HepG2 (cell line): Measurements from ENCODE around the gene BANP. TPM values are rescaled to one million over a fixed set of nuclear protein-coding genes. Genes with fewer than 3 reads are reported as not detected.

Experiments
- BRF2 ChIP-seq: sonication (generic); formaldehyde crosslinking; IDR thresholded peaks from 2 replicates; pipeline ENCODE4 v1.8.1; 2022; ENCODE audit warnings: mild to moderate bottlenecking, missing genetic modification reagents
- ELF4 ChIP-seq: sonication (generic); formaldehyde crosslinking; IDR thresholded peaks from 2 replicates; pipeline ENCODE4 v1.5.0; 2020; ENCODE audit warnings: missing genetic modification reagents, mild to moderate bottlenecking, moderate library complexity, borderline replicate concordance
- GATAD2A ChIP-seq: IDR thresholded peaks from 2 replicates; pipeline ENCODE4 v1.6.1; 2016
- KMT2A ChIP-seq: sonication (generic); formaldehyde crosslinking; IDR thresholded peaks from 2 replicates; pipeline ENCODE4 v1.4.0; 2020; ENCODE audit warnings: missing genetic modification reagents
- MBD4 ChIP-seq: IDR thresholded peaks from 2 replicates; pipeline ENCODE4 v1.6.1; 2012; ENCODE audit warnings: low read length, inconsistent platforms, borderline replicate concordance
- PBX2 ChIP-seq: IDR thresholded peaks from 2 replicates; pipeline ENCODE4 v1.6.1; 2016; ENCODE audit warnings: control low read depth
- ZBTB14 ChIP-seq: sonication (generic); formaldehyde crosslinking; IDR thresholded peaks from 2 replicates; pipeline ENCODE4 v1.4.0; 2020; ENCODE audit warnings: missing genetic modification reagents
- ZFYVE20 ChIP-seq: sonication (generic); formaldehyde crosslinking; IDR thresholded peaks from 2 replicates; pipeline ENCODE4 v1.8.0; 2023; ENCODE audit warnings: low read depth, mild to moderate bottlenecking, moderate library complexity, missing genetic modification reagents, borderline replicate concordance
- ZNF143 ChIP-seq: sonication (generic); formaldehyde crosslinking; IDR thresholded peaks from 2 replicates; pipeline ENCODE4 v1.4.0; 2020; ENCODE audit warnings: missing genetic modification reagents
- ZNF280D ChIP-seq: sonication (generic); formaldehyde crosslinking; IDR thresholded peaks from 2 replicates; pipeline ENCODE4 v1.5.1; 2020; ENCODE audit warnings: mild to moderate bottlenecking, missing genetic modification reagents
- ZNF318 ChIP-seq: sonication (generic); formaldehyde crosslinking; IDR thresholded peaks from 2 replicates; pipeline ENCODE4 v1.4.0; 2020; ENCODE audit warnings: mild to moderate bottlenecking, missing genetic modification reagents
- polyA plus RNA-seq, 8 experiments: library from polyadenylated mRNA; depleted of rRNA in 3 of 8; stranded (reverse) in 7 of 8; unstranded in 1 of 8; fragments of >200 nt; fragmentation: Illumina TruSeq in 4 of 8; extraction: Trizol in 4 of 8; gene quantifications; 2 replicates each; pipeline versions ENCODE4 v1.2.1 to v1.2.3, GENCODE V29; 2011 to 2016; ENCODE audit warnings: low read depth in 4 of 8, missing spikeins in 1 of 8, mixed read lengths in 1 of 8; ENCODE audit not compliant: insufficient read depth in 1 of 8
- total RNA-seq, 5 experiments: library from RNA; depleted of rRNA; stranded (reverse); fragments of >200 nt; fragmentation: Illumina TruSeq; extraction: Trizol; gene quantifications; 2 replicates each; pipeline ENCODE4 v1.2.3, GENCODE V29; 2016; ENCODE audit warnings: low read depth in 1 of 5

The BANP gene
- total and polyA plus RNA-seq, 2 of the 13 experiments (the other 11 are each of a cell fraction or from before 2014, with no cell fraction given): 20.2 to 23.8 TPM

- TF ChIP-seq PBX2 (CRISPR knock-in tag) (0 out of 2 replicates have a peak, but pooled peaks have one; percentile 20), ZNF143 (CRISPR knock-in tag) (peak; percentile 56), ZNF280D (CRISPR knock-in tag) (peak; percentile 69; the same call in 1 of the 2 replicates), ELF4 (CRISPR knock-in tag) (no peak), MBD4 (no peak), BRF2 (CRISPR knock-in tag) (no peak), KMT2A (CRISPR knock-in tag) (0 out of 2 replicates have a peak, but pooled peaks have one; percentile 13), ZNF318 (no peak), ZBTB14 (CRISPR knock-in tag) (no peak), ZFYVE20 (CRISPR knock-in tag) (0 out of 2 replicates have a peak, but pooled peaks have one; percentile 56), GATAD2A (CRISPR knock-in tag) (peak; percentile 55)
Measured at GRCh38 chr16:87948119-87948545, 3.1 kb upstream of the BANP start (continued).
